Activated effector memory CD4-positive, alpha-beta T cell treated with anti-CD3 and anti-CD28 coated beads, Interleukin-2, amount 50 U/mL, for 16 hours (primary cell): ENCODE data around the gene GFI1B.
"Not testable (repeated sequence)": the region's sequence is repeated elsewhere in the genome, so short reads cannot be mapped to it uniquely, and the experiment has no call there.

Experiments used
- DNase-seq: peaks from one replicate; pipeline ENCODE4 v3.0.0-alpha.2; 2020

Gene GFI1B

GRCh38 chr9:132991351-132992300, 13.1 kb downstream of the GFI1B start:
- no peak for DNase-seq

GRCh38 chr9:132993511-132993939, 15.0 kb downstream of the GFI1B start:
- DNase-seq, result no peak

GRCh38 chr9:132994410-132995120, 16.1 kb downstream of the GFI1B start:
- DNase-seq, result no peak

GRCh38 chr9:132995121-132995420, 16.6 kb downstream of the GFI1B start:
- DNase-seq, result no peak

GRCh38 chr9:132995879-132996278, 17.4 kb downstream of the GFI1B start:
- DNase-seq, result no peak

GRCh38 chr9:132996526-132996925, 18.0 kb downstream of the GFI1B start:
- DNase-seq, result peak; percentile 50

- DNase-seq, result no peak
Measured at GRCh38 chr9:132997591-132997990, 19.1 kb downstream of the GFI1B start.

GRCh38 chr9:132998221-132998620, 19.7 kb downstream of the GFI1B start:
- DNase-seq, result not testable (repeated sequence)

- no peak for DNase-seq
Measured at GRCh38 chr9:132998831-132999635, 20.5 kb downstream of the GFI1B start.

- no peak for DNase-seq
Measured at GRCh38 chr9:133002147-133003070, 23.9 kb downstream of the GFI1B start.

- DNase-seq, result no peak
Measured at GRCh38 chr9:133003071-133003461, 24.6 kb downstream of the GFI1B start.

GRCh38 chr9:133003671-133004090, 25.2 kb downstream of the GFI1B start:
- no peak for DNase-seq

GRCh38 chr9:133004091-133004998, 25.9 kb downstream of the GFI1B start:
- no peak for DNase-seq

GRCh38 chr9:133004999-133005760, 26.7 kb downstream of the GFI1B start:
- DNase-seq, result no peak

GRCh38 chr9:133005957-133006356, 27.5 kb downstream of the GFI1B start:
- DNase-seq, result no peak

- DNase-seq, result no peak
Measured at GRCh38 chr9:133006731-133007352, 28.3 kb downstream of the GFI1B start.

GRCh38 chr9:133008406-133008805, 29.9 kb downstream of the GFI1B start:
- peak; percentile 34 for DNase-seq

- DNase-seq, result no peak
Measured at GRCh38 chr9:133008824-133009223, 30.3 kb downstream of the GFI1B start.

GRCh38 chr9:133009906-133010582, 31.6 kb downstream of the GFI1B start:
- DNase-seq, result no peak
